ENCODE measurements around the gene PMEPA1.

PMEPA1 gene

GRCh38 chr20:57688864-57689263 lies 21.0 kb downstream of the PMEPA1 start:
- no peak overlapping the region for H3K4me3 ChIP-seq (ENCODE audit: low read depth, low read length)
- peak; percentile 48 for TF ChIP-seq EGR2 (tag by site-specific recombination; IDR thresholded peaks at IDR 0.05; ENCODE audit: low read depth)
- TF ChIP-seq YY1 (tag by site-specific recombination; IDR thresholded peaks at IDR 0.05) = no peak
- ChIA-PET POLR2A (no interaction called here), CTCF (no interaction called here)
- H3K9me3 ChIP-seq (ENCODE audit: control insufficient read depth, insufficient read depth, low read depth, low read length) = no peaks in the 10 kb centered on the region
- H3K4me1 ChIP-seq (ENCODE audit: control insufficient read depth, insufficient read depth, low read length) = peaks cover 7% of the 10 kb centered on the region
- no peak overlapping the region for H3K27ac ChIP-seq (ENCODE audit: extremely low read depth, low read depth, low read length)
- no peaks in the 10 kb centered on the region for H3K36me3 ChIP-seq (ENCODE audit: control insufficient read depth in 2 of 2, insufficient read depth in 1 of 2, low read length in 2 of 2)

GRCh38 chr20:57688295-57688694 lies 21.5 kb downstream of the PMEPA1 start:
- ChIA-PET POLR2A (no interaction called here), CTCF (no interaction called here)
- H3K9me3 ChIP-seq (ENCODE audit: control insufficient read depth, insufficient read depth, low read depth, low read length) = no peaks in the 10 kb centered on the region
- no peak overlapping the region for H3K4me3 ChIP-seq (ENCODE audit: low read depth, low read length)
- H3K36me3 ChIP-seq (ENCODE audit: control insufficient read depth in 2 of 2, insufficient read depth in 1 of 2, low read length in 2 of 2) = no peaks in the 10 kb centered on the region
- H3K4me1 ChIP-seq (ENCODE audit: control insufficient read depth, insufficient read depth, low read length) = peaks cover 7% of the 10 kb centered on the region
- H3K27ac ChIP-seq (ENCODE audit: extremely low read depth, low read depth, low read length) = no peak overlapping the region
- TF ChIP-seq IKZF3 (tag by site-specific recombination; IDR thresholded peaks at IDR 0.05) = no peak

- ChIA-PET CTCF (interaction anchor here (0.8 kb wide), 1 partner anchor 10 kb away, joined by 4 read pairs; no protein-coding TSS in a partner anchor), POLR2A (no interaction called here)
- H3K9me3 ChIP-seq (ENCODE audit: control insufficient read depth, insufficient read depth, low read depth, low read length) = no peaks in the 10 kb centered on the region
- TF ChIP-seq ZNF768 (tag by site-specific recombination; IDR thresholded peaks at IDR 0.05) (no peak), ZBTB17 (tag by site-specific recombination; IDR thresholded peaks at IDR 0.05) (peak; percentile 70), GLIS2 (tag by site-specific recombination; IDR thresholded peaks at IDR 0.05) (no peak), ZNF600 (tag by site-specific recombination; IDR thresholded peaks at IDR 0.05) (no peak)
- H3K36me3 ChIP-seq (ENCODE audit: control insufficient read depth in 2 of 2, insufficient read depth in 1 of 2, low read length in 2 of 2) = no peaks in the 10 kb centered on the region
- H3K4me3 ChIP-seq (ENCODE audit: low read depth, low read length) = no peak overlapping the region
- H3K27ac ChIP-seq (ENCODE audit: extremely low read depth, low read depth, low read length) = no peak overlapping the region
- H3K4me1 ChIP-seq (ENCODE audit: control insufficient read depth, insufficient read depth, low read length) = peaks cover 7% of the 10 kb centered on the region
Measured at GRCh38 chr20:57686931-57687652, 22.7 kb downstream of the PMEPA1 start.

- no peak overlapping the region for H3K27ac ChIP-seq (ENCODE audit: extremely low read depth, low read depth, low read length)
- H3K36me3 ChIP-seq (ENCODE audit: control insufficient read depth in 2 of 2, insufficient read depth in 1 of 2, low read length in 2 of 2) = no peaks in the 10 kb centered on the region
- no peaks in the 10 kb centered on the region for H3K9me3 ChIP-seq (ENCODE audit: control insufficient read depth, insufficient read depth, low read depth, low read length)
- H3K4me1 ChIP-seq (ENCODE audit: control insufficient read depth, insufficient read depth, low read length) = peaks cover 7% of the 10 kb centered on the region
- TF ChIP-seq ZNF221 (tag by site-specific recombination; IDR thresholded peaks at IDR 0.05; ENCODE audit: borderline replicate concordance) (no peak), PRDM4 (tag by site-specific recombination; IDR thresholded peaks at IDR 0.05) (peak; percentile 66; the same call in 1 of the 2 replicates), KLF17 (tag by site-specific recombination; IDR thresholded peaks at IDR 0.05) (no peak)
- H3K4me3 ChIP-seq (ENCODE audit: low read depth, low read length) = no peak overlapping the region
- CTCF ChIA-PET = interaction anchor here (0.8 kb wide), 1 partner anchor 63 kb away, joined by 3 read pairs; no protein-coding TSS in a partner anchor
- POLR2A ChIA-PET = no interaction called here
Measured at GRCh38 chr20:57685146-57685758, 24.6 kb downstream of the PMEPA1 start.

- Histone ChIP-seq H3K36me3 (ENCODE audit: control insufficient read depth in 2 of 2, insufficient read depth in 1 of 2, low read length in 2 of 2) (no peaks in the 10 kb centered on the region), H3K27ac (ENCODE audit: extremely low read depth, low read depth, low read length) (no peak overlapping the region), H3K9me3 (ENCODE audit: control insufficient read depth, insufficient read depth, low read depth, low read length) (no peaks in the 10 kb centered on the region), H3K4me3 (ENCODE audit: low read depth, low read length) (no peak overlapping the region), H3K4me1 (ENCODE audit: control insufficient read depth, insufficient read depth, low read length) (peaks cover 9% of the 10 kb centered on the region)
- CTCF ChIA-PET = interaction anchor here (0.8 kb wide), 1 partner anchor 62 kb away, joined by 3 read pairs; no protein-coding TSS in a partner anchor
- POLR2A ChIA-PET = no interaction called here
- TF ChIP-seq ZNF571 (tag by site-specific recombination; IDR thresholded peaks at IDR 0.05) (no peak), PRDM10 (tag by site-specific recombination; IDR thresholded peaks at IDR 0.05) (no peak), PRDM6 (tag by site-specific recombination; IDR thresholded peaks at IDR 0.05) (no peak)
Measured at GRCh38 chr20:57684808-57685140, 25.0 kb downstream of the PMEPA1 start.
